HL-60 (cell line): ENCODE measurements around the gene CC2D1B.

Source experiments
- GABPA ChIP-seq: IDR thresholded peaks from 2 replicates; pipeline ENCODE4 v1.6.1; 2012; ENCODE audit warnings: low read depth
- POLR2AphosphoS5 ChIP-seq: IDR thresholded peaks from 2 replicates; pipeline ENCODE4 v1.6.1; 2012; ENCODE audit warnings: low read depth
- REST ChIP-seq: IDR thresholded peaks from 2 replicates; pipeline ENCODE4 v1.6.1; 2012; ENCODE audit warnings: low read depth; ENCODE audit not compliant: insufficient replicate concordance
- SPI1 ChIP-seq: IDR thresholded peaks from 2 replicates; pipeline ENCODE4 v1.6.1; 2012; ENCODE audit warnings: low read depth, mild to moderate bottlenecking, borderline replicate concordance
- TF ChIP-seq, protein P1 (sequence below): IDR thresholded peaks from one replicate; pipeline ENCODE4 v1.5.1; 2011; ENCODE audit warnings: low read length, control low read depth, inconsistent platforms; ENCODE audit not compliant: insufficient read depth

DNA sequence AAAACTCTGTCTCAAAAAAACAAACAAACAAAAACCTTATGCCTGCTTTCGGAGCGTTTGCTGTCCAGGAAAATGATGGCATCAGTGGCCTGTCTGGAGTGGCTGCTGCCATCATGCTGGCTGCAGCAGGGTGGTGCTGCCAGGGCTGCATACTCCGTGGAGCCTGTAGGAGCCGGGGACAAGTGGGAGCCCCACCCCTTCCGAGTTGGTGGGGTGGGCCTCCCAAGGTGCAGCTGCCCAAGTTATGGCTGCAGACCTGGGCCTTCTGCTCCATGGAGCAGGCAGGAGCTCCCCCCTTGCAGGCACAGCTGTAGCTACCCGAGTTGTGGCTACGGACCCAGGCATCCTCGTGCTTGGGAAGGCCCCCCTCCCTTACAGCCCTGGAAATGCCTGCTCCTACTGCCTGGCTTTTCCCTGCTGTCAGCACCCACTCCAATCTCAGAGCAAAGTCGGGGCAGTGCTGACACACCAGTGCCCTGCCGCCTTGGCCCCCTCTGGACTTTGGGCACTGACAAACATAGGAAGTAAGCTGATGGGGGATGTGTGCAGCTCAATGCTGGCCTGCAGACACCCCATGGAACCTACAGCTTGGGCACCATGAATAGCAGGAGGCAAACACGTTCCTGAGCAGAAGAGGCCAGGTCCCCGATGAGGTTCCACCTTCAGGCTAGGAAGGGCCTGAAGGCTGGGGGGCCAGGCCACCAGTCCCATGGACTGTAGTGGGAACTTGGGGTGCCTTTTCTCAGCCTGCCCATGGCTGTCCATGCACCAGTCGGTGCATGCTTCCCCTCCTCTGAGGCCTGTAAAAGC lies 60.4 kb downstream of the CC2D1B start:
- TF ChIP-seq, protein P1, sequence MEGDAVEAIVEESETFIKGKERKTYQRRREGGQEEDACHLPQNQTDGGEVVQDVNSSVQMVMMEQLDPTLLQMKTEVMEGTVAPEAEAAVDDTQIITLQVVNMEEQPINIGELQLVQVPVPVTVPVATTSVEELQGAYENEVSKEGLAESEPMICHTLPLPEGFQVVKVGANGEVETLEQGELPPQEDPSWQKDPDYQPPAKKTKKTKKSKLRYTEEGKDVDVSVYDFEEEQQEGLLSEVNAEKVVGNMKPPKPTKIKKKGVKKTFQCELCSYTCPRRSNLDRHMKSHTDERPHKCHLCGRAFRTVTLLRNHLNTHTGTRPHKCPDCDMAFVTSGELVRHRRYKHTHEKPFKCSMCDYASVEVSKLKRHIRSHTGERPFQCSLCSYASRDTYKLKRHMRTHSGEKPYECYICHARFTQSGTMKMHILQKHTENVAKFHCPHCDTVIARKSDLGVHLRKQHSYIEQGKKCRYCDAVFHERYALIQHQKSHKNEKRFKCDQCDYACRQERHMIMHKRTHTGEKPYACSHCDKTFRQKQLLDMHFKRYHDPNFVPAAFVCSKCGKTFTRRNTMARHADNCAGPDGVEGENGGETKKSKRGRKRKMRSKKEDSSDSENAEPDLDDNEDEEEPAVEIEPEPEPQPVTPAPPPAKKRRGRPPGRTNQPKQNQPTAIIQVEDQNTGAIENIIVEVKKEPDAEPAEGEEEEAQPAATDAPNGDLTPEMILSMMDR = no peak
- TF ChIP-seq POLR2AphosphoS5 (no peak), GABPA (no peak), REST (no peak), SPI1 (no peak)
